HG03460 (cell line): Measurements from ENCODE around the gene CAP1.
"Not testable (repeated sequence)": the region's sequence is repeated elsewhere in the genome, so short reads cannot be mapped to it uniquely, and the experiment has no call there.

ENCODE experiments used
- ATAC-seq: cut with Tn5 transposase; IDR thresholded peaks from one replicate; pipeline ENCODE4 v1.9.1; 2021; ENCODE audit not compliant: unreplicated experiment

CAP1 gene

GRCh38 chr1:40058097-40058452 is 17.5 kb downstream of the CAP1 start:
- no peak for ATAC-seq

DNA sequence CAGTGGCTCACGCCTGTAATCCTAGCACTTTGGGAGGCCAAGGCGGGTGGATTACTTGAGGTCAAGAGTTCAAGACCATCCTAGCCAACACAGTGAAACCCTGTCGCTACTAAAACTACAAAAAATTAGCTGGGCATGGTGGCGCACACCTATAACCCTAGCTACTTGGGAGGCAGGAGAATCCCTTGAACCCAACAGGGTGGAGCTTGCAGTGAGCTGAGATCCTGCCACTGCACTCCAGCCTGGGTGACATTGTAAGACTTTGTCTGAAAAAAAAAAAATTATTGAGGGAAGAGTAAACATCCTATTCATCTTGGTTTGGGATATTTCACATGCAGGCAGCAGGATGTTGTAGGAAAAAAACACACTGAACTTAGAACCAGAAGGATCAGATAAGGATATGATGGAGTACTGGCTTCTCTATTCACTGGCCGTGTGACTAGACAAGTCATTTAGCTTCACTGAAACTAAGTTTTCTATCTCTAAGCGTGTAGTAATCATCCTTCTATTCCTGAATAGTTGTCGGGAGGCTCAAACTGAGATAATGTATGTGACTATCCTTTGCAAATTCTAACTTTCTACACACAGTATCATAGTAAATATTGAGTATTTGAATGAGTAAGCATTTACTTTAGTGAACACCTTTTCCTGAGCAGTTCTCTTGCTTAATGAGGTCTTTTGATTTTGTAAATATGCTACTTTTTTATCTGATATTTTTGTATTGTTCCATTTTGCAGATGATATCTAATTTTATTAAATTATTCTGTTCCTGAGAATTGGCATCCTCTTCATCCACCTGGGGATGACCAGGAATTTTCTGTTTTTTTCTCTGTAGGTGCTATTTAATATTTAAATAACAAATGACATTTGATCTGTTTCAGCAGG is 18.2 kb downstream of the CAP1 start:
- no peak for ATAC-seq

DNA sequence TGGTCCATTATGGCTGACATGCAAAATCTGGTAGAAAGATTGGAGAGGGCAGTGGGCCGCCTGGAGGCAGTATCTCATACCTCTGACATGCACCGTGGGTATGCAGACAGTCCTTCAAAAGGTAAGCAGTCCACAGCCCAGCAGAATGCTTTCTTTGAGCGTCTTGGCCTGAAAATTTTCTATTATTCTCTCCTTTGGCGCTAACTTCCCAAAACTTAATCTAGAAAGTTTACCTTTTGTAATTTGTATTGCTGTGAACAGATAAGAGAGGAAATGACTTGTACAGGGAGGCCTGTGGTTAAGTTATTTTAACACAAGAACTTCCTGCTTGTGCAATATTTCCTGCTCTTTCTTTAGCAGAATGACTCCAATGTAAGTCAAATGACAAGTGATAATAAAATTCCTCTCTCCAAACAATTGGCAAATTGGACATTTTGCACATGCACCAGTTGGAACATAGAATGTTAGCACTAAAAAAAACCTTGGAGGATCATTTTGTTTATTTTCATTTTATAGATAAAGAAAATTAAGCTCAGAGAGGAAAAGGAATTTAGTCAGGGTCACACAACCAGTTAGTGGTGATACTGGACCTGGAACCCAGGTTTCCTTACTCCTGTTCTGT is 18.9 kb downstream of the CAP1 start:
- ATAC-seq: peak; percentile 55

- ATAC-seq: no peak
Measured at GRCh38 chr1:40059960-40060750, 19.6 kb downstream of the CAP1 start.

GRCh38 chr1:40064797-40065499 is 24.4 kb downstream of the CAP1 start:
- ATAC-seq: peak; percentile 90

- ATAC-seq: no peak
Measured at GRCh38 chr1:40067023-40067422, 26.5 kb downstream of the CAP1 start.

DNA sequence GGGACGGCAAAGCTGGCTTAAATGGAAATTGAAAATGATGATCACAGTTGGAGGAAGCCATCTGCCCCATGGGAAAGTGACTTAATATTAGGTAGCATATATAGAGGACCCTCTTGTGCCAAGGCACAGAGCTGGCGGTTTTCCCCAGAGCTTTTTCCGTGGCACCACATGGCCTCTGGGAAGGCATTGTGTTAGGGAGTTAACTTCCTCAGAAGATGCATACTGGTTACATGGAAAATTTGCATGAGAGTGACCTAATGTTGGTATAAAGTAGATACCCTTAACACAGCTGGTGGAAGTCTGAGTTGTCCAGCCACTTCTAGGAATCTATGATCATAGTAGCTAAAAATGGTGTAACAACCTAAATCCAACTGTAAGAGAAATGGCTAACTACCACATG is 27.3 kb downstream of the CAP1 start:
- no peak for ATAC-seq

DNA sequence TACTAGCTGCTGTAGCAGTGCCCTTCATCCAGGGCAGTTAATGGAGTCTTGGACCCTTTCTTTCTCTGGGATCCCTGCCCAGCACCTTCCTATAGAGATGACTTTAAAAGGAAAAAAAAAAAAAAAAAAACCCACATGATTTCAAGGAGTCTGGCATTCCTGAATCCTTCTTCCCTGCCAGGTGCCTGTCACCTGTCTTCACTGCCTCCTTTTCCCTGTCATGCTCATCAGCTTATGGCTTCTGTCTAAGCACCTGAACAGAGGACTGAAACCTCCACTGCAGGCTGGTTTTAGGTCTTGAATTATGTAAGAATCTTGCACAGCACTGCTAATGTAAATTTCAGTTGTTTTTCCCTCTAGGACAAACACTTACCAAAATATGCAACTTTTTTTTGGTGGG is 31.6 kb downstream of the CAP1 start:
- no peak for ATAC-seq

DNA sequence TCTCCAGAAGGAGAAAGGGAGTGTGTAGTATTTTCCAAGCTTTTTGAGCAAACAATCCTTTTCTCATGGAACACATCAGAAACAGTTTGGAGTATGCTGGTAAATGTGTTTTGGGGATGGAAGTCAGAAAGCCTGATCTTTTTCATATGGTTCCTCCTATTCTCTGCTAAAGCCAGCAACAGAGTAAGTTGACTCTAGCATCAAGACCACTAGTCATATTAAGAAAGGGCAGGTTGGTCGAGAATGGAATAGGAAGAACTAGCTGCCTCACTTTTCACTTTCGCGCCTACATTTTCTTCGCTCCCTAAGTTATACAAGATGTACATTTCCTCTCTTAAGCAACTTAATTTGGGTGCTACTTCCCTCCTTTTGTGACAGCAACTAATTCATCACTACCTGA is 32.5 kb downstream of the CAP1 start:
- ATAC-seq: no peak

DNA sequence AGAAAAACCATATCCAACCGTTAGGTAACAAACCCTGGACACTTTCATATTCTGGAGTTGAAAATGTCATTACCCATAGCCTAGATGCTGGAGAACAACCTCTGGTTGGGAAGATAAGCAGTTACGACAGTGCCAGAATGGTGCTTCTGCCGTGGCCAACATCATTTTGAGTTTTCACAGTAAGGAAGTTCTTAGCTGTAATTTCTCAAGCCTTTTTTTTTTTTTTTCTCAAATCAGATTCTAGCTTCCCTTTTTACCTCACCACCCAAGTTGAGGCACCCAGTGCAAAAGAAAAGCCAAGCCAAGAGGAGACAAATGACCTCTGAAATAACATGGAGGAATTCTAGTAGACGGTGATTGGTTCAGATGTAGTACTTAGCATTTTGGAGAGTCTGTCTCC is 34.7 kb downstream of the CAP1 start:
- ATAC-seq: no peak

DNA sequence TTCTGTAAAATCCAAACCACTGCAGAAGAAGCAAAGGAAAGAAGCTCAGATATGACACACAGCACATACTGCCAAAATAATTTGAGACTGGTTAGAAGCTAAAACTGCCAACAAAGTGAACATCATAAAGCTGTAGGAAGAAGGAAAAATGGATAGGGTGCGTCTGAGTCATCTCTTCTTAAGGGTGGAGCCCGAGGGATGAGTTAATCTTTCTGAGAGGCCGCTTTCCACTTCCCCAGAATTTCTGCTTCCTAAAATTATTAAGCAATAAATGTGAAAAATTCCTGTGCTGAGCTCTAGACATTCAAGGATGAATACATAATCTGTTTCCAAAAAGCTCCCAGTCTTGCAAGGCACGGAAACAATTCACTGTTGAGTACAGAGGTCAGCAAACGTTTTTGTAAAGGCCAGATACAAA is 36.4 kb downstream of the CAP1 start:
- ATAC-seq: no peak

DNA sequence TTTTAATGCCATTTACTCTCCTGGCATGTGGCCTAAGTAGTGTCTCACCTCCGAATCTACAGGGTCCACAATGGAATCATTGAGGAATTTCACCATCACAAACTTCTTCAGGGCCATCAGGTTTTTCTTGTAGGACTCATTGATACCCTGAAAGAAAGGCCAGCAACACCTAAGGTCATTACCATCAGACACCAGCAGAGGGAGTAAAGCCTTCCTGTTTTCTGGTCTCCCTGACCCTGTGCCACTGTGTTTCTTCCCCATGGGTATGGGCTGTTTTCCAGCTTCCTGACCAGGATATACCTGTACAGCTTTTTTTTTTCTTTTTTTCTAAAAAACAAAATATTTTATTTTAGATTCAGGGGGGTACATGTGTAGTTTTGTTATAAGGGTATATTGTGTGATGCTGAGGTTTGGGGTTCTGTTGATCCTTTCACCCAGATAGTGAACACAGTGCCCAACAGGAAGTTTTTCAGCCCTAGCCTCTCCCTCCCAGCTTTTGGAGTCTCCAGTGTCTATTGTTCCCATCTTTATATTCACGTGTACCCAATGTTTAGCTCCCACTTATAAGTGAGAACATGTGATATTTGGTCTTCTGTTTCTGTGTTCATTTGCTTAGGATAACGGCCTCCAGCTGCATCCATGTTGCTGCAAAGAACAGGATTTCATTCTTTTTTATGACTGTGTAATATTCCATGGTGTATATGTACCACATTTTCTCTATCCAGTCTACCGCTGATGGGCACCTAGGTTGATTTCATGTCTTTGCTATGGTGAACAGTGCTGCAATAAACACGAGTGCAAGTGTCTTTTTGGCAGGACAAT is 38.2 kb downstream of the CAP1 start:
- ATAC-seq: no peak

DNA sequence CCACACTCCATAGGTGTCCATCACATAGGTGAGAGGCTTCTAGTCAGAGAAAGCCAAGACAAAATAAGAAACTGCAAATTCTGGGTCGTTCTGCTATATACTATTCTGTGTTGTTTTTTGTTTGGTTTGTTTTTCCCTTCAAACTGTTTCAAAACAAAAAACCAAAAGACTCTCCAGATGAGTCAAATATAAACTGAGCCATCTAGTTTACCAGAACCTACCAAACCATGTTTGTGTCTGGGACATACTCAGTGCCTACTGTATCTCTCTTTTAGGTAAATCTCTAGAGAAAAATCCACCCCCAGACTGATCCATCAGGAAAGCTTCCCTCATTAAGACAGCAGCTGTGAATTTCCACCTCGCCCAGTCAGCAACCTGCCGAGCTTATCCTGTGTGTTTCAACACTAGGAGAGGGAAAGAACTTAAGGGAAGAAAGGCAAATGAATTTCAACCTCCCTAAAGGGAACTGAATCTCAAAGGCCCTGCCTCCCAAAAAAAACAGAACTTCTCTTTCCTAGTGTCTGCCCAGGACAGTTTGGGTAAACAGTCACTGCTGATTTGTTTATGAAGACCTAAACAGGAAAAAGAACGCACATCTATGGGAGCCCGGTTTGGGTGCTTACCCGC is 39.4 kb downstream of the CAP1 start:
- ATAC-seq: no peak

DNA sequence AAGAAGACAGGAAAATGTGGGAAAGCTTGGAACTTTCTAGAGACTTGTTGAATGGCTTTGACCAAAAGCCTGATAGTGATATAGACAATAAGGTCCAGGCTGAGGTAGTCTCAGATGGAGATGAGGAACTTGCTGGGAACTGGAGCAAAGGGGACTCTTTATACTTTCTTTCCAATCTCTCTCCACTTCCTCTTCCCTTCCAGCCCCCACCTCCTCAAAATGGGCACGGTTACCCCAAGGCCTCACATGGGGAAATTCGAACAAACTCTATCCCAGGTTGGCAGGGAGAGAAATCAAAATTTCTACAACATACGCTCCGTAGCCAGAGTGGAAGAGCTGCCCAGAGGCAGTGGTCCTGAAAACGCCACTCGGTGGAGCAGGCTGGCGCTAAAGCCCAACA is 41.3 kb downstream of the CAP1 start:
- no peak for ATAC-seq

DNA sequence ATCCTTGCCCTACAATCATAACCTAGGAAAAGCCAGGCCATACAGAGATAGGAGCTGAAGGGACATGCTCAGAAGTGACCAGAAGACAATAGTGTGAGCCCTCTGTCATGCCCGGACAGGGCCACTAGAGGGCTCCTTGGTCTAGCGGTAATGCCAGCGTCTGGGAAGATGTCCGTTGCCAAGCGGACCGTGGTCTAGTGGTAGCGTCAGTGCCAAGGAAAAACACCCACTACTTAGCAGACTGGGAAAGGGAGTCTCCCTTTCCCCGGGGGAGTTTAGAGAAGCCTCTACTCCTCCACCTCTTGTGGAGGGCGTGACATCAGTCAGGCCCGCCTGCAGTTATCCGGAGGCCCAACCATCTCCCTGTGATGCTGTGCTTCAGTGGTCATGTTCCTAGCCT is 44.2 kb downstream of the CAP1 start:
- not testable (repeated sequence) for ATAC-seq

DNA sequence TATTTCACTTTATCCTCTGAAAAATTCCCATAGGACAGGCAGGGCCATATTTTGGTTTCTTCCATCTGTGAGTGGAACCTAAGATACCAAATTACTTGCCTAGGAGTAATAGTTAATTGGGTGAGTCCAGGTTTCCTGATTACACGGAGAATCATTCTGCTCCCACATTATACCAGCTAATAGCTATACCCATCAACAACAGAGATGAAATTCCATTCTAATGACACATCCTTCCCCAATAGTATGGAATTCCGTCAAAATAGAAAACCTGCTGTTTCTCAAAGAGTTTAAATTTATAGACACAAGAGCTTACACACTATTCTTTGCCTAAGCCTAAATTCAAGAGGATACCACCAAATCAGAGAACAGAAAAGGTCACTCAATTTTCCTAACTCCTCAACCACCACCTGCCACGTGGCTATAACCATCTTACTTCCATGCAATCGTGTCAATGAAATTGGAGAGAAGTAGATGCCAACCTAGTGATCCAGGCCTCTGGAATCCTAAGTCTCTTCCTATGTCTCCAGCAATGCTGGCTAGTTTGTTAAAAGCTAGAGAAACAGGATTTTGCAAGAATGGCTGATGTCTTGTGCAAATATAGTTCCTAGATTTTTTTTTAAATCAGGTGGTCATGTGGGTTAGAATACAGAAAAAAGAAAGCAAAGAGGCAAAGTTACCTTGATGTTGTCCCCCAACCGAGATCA is 50.3 kb downstream of the CAP1 start:
- ATAC-seq: no peak

DNA sequence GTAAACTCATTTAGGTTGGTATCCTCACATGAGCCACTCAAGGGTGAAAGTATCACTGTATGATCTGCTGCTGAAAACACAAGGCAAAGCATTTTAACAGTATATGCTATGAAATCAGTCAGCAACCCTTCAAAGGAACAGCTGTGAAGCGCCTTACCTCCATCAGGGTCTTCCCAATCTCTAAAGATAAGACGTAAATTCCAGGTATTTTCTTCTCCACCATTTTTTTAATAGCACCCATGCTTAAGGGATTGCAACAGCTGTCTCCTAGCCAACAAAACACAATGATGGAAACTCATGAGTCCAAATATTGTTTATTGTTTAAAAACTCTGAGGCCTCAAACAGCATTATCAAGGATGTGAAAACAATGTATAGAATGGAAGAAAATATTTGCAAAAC is 51.7 kb downstream of the CAP1 start:
- ATAC-seq: no peak

- ATAC-seq: no peak
Measured at GRCh38 chr1:40092706-40093639, 52.4 kb downstream of the CAP1 start.
